Stimulated activated CD4-positive, alpha-beta T cell treated with anti-CD3 and anti-CD28 coated beads, Interleukin-15, amount 100 ng/mL, for 1 hour (primary cell): ENCODE measurements around the gene ULK3.

Experiments used
- DNase-seq, 2 donors: peaks; one replicate each; pipeline ENCODE4 v3.0.0-alpha.2; 2020; ENCODE audit warnings: low read depth in 1 of 2, low spot score in 1 of 2

ULK3 gene

GRCh38 chr15:74869372-74869725 is 26.4 kb upstream of the ULK3 start:
- DNase-seq, result no peak

GRCh38 chr15:74868059-74868458 is 25.1 kb upstream of the ULK3 start:
- DNase-seq, result no peak

DNA sequence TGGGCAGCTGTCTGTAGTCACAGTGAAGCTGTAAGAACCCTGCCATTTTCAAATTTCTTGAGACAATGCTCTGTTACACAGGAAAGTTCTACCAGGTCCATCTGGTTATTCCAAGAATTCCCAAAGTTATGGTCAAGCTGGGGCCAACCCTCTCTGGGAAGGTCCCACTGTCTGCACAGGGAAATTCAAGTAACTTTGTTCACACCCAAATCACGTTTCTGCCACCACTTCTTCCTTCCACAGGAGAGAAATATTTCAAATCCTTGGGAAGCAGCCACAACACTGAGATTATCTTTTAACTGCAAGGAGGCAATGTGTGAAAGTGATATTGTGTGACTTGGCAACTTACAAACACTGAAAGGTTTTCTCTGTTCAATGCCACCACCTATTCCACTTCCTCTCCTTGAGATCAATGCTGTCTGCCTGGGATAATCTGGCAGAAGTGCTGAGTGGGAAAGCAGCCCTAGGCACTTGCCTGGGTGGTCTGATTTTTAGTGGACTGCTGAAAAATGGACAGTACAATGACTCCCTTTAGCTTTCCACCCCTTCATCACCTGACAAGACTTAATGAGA is 24.6 kb upstream of the ULK3 start:
- no peak for DNase-seq

DNA sequence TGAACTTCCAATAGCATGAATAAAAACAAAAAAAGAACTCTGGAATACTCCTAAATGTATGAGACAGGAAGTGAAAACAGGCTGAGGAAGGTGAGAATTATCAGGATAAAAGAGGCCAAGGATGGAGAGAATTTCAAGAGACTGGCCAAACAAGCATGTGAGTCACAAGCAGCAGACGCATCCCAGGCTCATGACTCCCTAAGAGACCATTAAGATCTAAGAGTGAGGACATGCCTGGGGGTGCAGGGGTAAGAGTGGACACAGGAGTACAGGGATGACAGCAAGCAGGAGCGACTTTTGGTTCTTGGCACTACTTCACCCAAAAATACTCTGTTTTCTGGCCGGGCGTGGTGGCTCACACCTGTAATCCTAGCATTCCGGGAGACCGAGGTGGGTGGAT is 23.1 kb upstream of the ULK3 start:
- no peak for DNase-seq

- DNase-seq, result no peak
Measured at GRCh38 chr15:74865316-74865715, 22.4 kb upstream of the ULK3 start.

DNA sequence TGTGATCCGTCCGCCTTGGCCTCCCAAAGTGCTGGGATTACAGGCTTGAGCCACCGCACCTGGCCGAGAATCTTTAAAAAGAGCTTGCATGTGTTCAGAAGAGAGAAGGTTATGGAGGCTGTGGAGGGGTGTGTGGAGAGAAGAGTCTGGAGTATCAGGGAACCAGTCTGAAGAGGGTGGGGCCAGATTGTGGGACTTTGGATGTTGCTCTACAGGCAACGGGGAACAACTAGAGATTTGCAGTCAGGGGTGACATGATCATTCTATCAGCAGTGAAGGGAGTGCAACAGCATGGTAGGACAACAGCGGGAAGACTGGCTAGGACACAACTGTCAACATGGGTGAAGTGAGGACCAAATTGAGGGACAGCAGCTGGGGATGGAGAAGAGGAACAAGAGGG is 21.3 kb upstream of the ULK3 start:
- DNase-seq, result no peak

GRCh38 chr15:74863239-74864056 is 20.5 kb upstream of the ULK3 start:
- no peak for DNase-seq

DNA sequence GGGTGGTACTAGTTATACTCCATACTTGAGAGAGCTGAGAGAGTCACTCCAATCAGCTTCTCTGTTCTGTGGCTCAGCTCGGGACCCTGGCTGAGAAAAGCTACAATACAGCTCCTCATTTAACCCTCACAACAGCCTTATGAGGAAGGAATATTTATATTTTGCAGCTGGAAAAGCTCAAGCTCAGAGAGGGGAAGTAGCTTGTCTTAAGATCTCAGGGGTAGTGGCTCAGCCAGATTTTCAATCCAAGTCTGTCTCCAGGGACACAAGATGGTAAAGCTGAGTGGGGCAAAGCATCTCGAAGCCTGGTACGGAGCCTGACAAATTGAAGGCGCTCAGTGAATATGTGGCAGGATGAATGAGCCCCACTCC is 15.4 kb upstream of the ULK3 start:
- DNase-seq, result no peak

- no peak for DNase-seq
Measured at GRCh38 chr15:74857671-74858368, 14.9 kb upstream of the ULK3 start.

DNA sequence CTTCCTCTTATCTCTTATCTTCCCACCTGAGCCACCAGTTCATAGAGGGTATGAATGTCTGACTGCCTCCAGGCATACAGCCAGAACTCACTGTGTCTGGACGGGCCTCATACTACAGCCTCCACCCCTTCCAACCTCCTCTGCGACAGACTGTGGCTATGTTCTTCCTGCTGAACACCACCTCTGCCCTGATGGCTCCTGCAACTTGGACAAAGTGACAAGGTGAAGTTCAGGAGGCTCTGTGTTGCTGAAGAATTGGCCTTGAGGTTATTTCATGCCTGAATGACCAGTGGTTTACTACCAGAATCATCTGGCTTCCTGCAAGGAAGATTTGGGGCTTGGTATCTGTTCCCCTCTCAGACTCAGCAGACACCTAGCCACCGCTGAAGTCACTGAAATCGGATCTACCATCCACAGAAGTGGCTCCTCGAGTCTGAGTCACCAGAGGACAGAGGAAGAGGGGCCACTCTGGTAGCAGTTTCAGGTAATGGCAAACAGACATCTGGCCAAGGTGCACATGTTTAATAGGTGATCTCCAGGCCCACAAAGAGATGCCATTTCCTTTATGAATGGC is 14.2 kb upstream of the ULK3 start:
- no peak for DNase-seq

- no peak for DNase-seq
Measured at GRCh38 chr15:74856537-74856936, 13.6 kb upstream of the ULK3 start.

- DNase-seq, result no peak
Measured at GRCh38 chr15:74855857-74856256, 12.9 kb upstream of the ULK3 start.

- no peak for DNase-seq
Measured at GRCh38 chr15:74854453-74855022, 11.6 kb upstream of the ULK3 start.

- no peak for DNase-seq
Measured at GRCh38 chr15:74851960-74852359, 9.0 kb upstream of the ULK3 start.

DNA sequence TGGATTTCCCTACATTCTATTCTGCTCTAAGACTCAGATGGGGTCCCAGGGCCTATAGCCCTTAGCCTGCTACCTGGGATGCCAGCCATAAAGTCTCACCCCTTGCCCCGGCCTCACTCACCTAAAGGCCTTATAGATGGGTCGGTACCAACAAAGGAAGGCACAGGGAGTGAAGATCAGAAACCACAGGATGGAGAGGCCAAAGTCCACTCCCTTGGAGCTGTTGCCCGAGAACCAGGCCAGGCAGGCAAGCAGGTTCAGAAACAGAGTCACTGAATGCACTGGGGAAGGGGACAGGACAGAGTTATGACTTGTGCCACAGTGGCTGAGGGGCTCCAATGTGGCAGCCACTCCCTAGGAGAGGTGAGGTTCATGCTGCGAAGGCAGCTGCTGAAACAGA is 7.4 kb upstream of the ULK3 start:
- no peak for DNase-seq

GRCh38 chr15:74847432-74847831 is 4.5 kb upstream of the ULK3 start:
- DNase-seq, result no peak

DNA sequence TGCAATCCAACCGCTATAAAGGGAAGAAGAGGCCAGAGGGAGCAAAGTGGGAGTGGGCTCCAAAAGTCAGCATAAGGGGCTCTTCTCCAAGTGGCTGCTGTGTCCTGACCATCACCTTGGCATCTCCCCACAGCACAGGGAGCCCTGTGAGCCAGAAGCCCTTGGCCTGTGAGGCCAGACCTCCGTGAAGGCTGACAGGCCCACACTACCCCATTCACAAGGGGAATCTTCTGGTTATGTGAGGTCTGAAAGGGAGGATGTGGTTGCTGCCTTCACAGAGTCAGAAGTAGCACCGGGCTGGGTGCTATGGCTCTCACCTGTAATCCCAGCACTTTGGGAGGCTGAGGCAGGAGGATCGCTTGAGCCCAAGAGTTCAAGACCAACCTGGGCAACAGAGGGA is 2.6 kb upstream of the ULK3 start:
- no peak for DNase-seq

DNA sequence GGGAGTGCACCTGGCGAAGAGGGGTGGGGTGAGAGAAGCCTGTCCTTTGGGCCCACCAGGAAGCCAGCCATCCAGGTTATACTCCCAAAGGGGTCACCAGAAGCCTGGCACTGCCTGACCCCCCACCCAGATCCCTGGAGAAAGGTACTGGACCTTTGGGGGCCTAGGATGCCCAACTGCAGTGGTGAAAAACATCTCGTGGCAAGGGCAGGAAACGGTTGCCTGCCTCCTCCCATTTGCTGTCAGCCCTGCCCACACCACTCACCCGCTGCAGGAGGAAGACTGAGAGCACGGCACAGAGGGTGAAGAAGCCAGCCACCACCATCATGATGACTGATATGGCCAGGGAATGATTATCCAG is 2.2 kb upstream of the ULK3 start:
- DNase-seq, result peak; percentile 32 to 35

GRCh38 chr15:74844319-74845207 is 1.6 kb upstream of the ULK3 start:
- DNase-seq, result no peak

DNA sequence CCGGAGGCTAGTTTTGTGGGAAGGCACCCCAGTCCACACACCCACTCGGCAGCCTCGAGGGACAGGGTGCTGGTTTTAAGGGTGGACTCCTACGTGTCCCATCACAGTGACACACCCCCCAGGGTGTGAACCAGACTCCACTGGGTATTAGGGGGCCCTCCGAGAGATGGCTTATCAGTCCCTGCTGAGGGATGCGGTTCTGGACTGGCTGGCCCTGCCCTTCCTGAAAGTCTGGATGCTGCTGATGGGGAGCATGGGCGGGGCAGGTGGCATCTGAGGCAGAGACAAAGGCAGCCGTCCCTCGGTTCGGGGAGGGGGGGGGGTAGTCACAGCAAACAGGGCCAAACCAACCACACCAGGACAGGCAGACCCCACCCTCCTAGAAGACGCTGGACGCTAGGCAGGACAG is 939 bp upstream of the ULK3 start:
- DNase-seq, result no peak

GRCh38 chr15:74843445-74843828 is 481 bp upstream of the ULK3 start:
- DNase-seq, result no peak
